Stomach (tissue), 9 donors: ENCODE data around the gene LARGE1. TPM values are rescaled to one million over a fixed set of nuclear protein-coding genes. Genes with fewer than 3 reads are reported as not detected.
"Not testable (repeated sequence)": the region's sequence is repeated elsewhere in the genome, so short reads cannot be mapped to it uniquely, and the experiment has no call there.

Experiments used
- DNase-seq, 2 donors: peaks; one replicate each; pipeline versions ENCODE4 v3.0.0 to v3.0.0-alpha.2; 2013 to 2019
- H3K27ac ChIP-seq, 5 donors: fragments of 200-600 bp in 4 of 5; sonication (generic) in 4 of 5; one replicate each; pipeline ENCODE4 v1.5.1; 2013 to 2019; ENCODE audit warnings: mild to moderate bottlenecking in 1 of 5, moderate library complexity in 1 of 5
- H3K27me3 ChIP-seq, 3 donors: fragments of 200-600 bp; sonication (generic); one replicate each; pipeline ENCODE4 v1.5.1; 2017 to 2019; ENCODE audit warnings: mixed run types in 1 of 3
- H3K36me3 ChIP-seq, 4 donors: fragments of 200-600 bp; sonication (generic); 1 replicate in 3 of 4; 2 replicates in 1 of 4; pipeline ENCODE4 v1.5.1; 2016 to 2019
- H3K4me1 ChIP-seq, 4 donors: fragments of 200-600 bp; sonication (generic); one replicate each; pipeline ENCODE4 v1.5.1; 2016 to 2019
- H3K4me3 ChIP-seq, 4 donors: fragments of 200-600 bp; sonication (generic) in 3 of 4; one replicate each; pipeline ENCODE4 v1.5.1; 2016 to 2019; ENCODE audit warnings: mild to moderate bottlenecking in 1 of 4
- H3K9me3 ChIP-seq, 4 donors: fragments of 200-600 bp; sonication (generic); one replicate each; pipeline ENCODE4 v1.5.1; 2016 to 2019
- CTCF ChIP-seq, 7 experiments: fragments of 450-650 bp in 4 of 7; fragments of 200-600 bp in 3 of 7; sonication (generic) in 3 of 7; IDR thresholded peaks; one replicate each; pipeline ENCODE4 v1.5.1; 2016 to 2019; ENCODE audit warnings: antibody characterized with exemption in 7 of 7, control low read depth in 2 of 7, mild to moderate bottlenecking in 1 of 7
- EP300 ChIP-seq: sonication (generic); formaldehyde crosslinking; IDR thresholded peaks from one replicate; pipeline ENCODE4 v1.6.1; 2017; ENCODE audit warnings: antibody characterized with exemption
- POLR2A ChIP-seq, 4 donors: fragments of 450-650 bp; IDR thresholded peaks; one replicate each; pipeline ENCODE4 v1.6.1; 2016; ENCODE audit warnings: antibody characterized with exemption in 4 of 4, control low read depth in 2 of 4, mild to moderate bottlenecking in 1 of 4, moderate library complexity in 1 of 4
- POLR2AphosphoS5 ChIP-seq, 3 donors: sonication (generic); formaldehyde crosslinking; IDR thresholded peaks; one replicate each; pipeline ENCODE4 v1.6.1; 2016; ENCODE audit warnings: antibody characterized with exemption in 3 of 3
- WGBS, 5 donors: extraction: QIAGEN DNeasy Blood & Tissue Kit in 3 of 5; methylation state at CpG; one replicate each; pipeline versions ENCODE4 v1.1.5 to v1.1.7; 2013 to 2018; 5-methylcytosine and 5-hydroxymethylcytosine counted together
- intact Hi-C: fragments of 100-400 bp; cut with DNase I; formaldehyde crosslinking; loops from one replicate; pipeline ENCODE4 v1.15.1; 2023; ENCODE audit warnings: low total_unique reads
- polyA plus RNA-seq, 3 donors: library from polyadenylated mRNA; stranded (reverse); fragments of 200-250 nt; gene quantifications; one replicate each; pipeline ENCODE4 v1.2.3, GENCODE V29; 2013
- total RNA-seq, 5 donors: library from RNA; depleted of rRNA; stranded (reverse); fragments of >200 nt; gene quantifications; one replicate each; pipeline versions ENCODE4 v1.1.0 to v1.2.3, GENCODE V29; 2014 to 2016
- donor health status: healthy with polysubstance abuse.
- donor health status: Bipolar disorder and iron deficiency.
- donor health status: healthy.

LARGE1 gene
- total and polyA plus RNA-seq, 8 donors = 3.5 to 110 (median 51.6) TPM

GRCh38 chr22:33464698-33465097, 455.6 kb downstream of the LARGE1 start:
- intact Hi-C loops = no loop called here
- H3K4me3 ChIP-seq = no peak overlapping the region
- 92 to 100% (median 100%) methylated on average over 2 of the region's 2 CpGs for WGBS, 5 donors
- no peaks in the 10 kb centered on the region for H3K36me3 ChIP-seq
- no peak for DNase-seq
- no peaks in the 10 kb centered on the region for H3K27me3 ChIP-seq
- H3K9me3 ChIP-seq = peaks cover 0 to 13% (median 6%) of the 10 kb centered on the region in 4 donors
- TF ChIP-seq POLR2AphosphoS5 (IDR thresholded peaks at IDR 0.05) = no peak
- no peak for TF ChIP-seq CTCF (IDR thresholded peaks at IDR 0.05)
- no peak for TF ChIP-seq POLR2A (IDR thresholded peaks at IDR 0.05)
- TF ChIP-seq EP300 = no peak
- H3K27ac ChIP-seq = no peak overlapping the region
- peaks cover 0 to 19% (median 6%) of the 10 kb centered on the region in 4 donors for H3K4me1 ChIP-seq

GRCh38 chr22:33461698-33462434, 458.4 kb downstream of the LARGE1 start:
- no peak for DNase-seq
- Histone ChIP-seq H3K9me3 (peaks cover 0 to 13% (median 6%) of the 10 kb centered on the region in 4 donors), H3K4me3 (no peak overlapping the region), H3K36me3 (no peaks in the 10 kb centered on the region), H3K4me1 (peaks cover 0 to 21% (median 5%) of the 10 kb centered on the region in 4 donors), H3K27ac (no peak overlapping the region), H3K27me3 (no peaks in the 10 kb centered on the region)
- intact Hi-C loops = no loop called here
- TF ChIP-seq POLR2AphosphoS5 (IDR thresholded peaks at IDR 0.05) (no peak), POLR2A (IDR thresholded peaks at IDR 0.05) (no peak), EP300 (no peak), CTCF (IDR thresholded peaks at IDR 0.05) (no peak)
- 65 to 98% (median 95%) methylated on average over 2 of the region's 2 CpGs for WGBS, 5 donors

GRCh38 chr22:33461245-33461644, 459.0 kb downstream of the LARGE1 start:
- H3K27me3 ChIP-seq, H3K36me3 ChIP-seq, H3K27ac ChIP-seq, H3K4me3 ChIP-seq, DNase-seq, intact Hi-C loops: not testable (repeated sequence)
- 81 to 94% (median 91%) methylated on average over 1 of the region's 1 CpG for WGBS, 5 donors
- Histone ChIP-seq H3K4me1 (peaks cover 0 to 21% (median 3%) of the 10 kb centered on the region in 4 donors), H3K9me3 (peaks cover 0 to 13% (median 6%) of the 10 kb centered on the region in 4 donors)

- H3K27me3 ChIP-seq = no peaks in the 10 kb centered on the region
- no peak for DNase-seq
- peaks cover 0 to 13% (median 6%) of the 10 kb centered on the region in 4 donors for H3K9me3 ChIP-seq
- intact Hi-C loops = no loop called here
- H3K4me3 ChIP-seq = no peak overlapping the region
- H3K27ac ChIP-seq = no peak overlapping the region
- 42 to 62% (median 53%) methylated on average over 6 of the region's 6 CpGs for WGBS, 5 donors
- no peaks in the 10 kb centered on the region for H3K36me3 ChIP-seq
- peaks cover 0 to 21% (median 3%) of the 10 kb centered on the region in 4 donors for H3K4me1 ChIP-seq
- TF ChIP-seq POLR2AphosphoS5 (IDR thresholded peaks at IDR 0.05) (no peak), EP300 (no peak), POLR2A (IDR thresholded peaks at IDR 0.05) (no peak), CTCF (IDR thresholded peaks at IDR 0.05) (no peak)
Measured at GRCh38 chr22:33459137-33459536, 461.1 kb downstream of the LARGE1 start.

- 94 to 100% (median 95%) methylated on average over 1 of the region's 1 CpG for WGBS, 5 donors
- Histone ChIP-seq H3K27me3 (no peaks in the 10 kb centered on the region), H3K4me1 (peaks cover 0 to 21% (median 3%) of the 10 kb centered on the region in 4 donors), H3K4me3 (no peak overlapping the region), H3K36me3 (no peaks in the 10 kb centered on the region), H3K9me3 (peaks cover 0 to 3% (median 0%) of the 10 kb centered on the region in 4 donors), H3K27ac (no peak overlapping the region)
- intact Hi-C loops = no loop called here
- no peak for DNase-seq
- TF ChIP-seq POLR2AphosphoS5 (IDR thresholded peaks at IDR 0.05) = no peak
- no peak for TF ChIP-seq POLR2A (IDR thresholded peaks at IDR 0.05)
- no peak for TF ChIP-seq EP300
- TF ChIP-seq CTCF (IDR thresholded peaks at IDR 0.05) = no peak
Measured at GRCh38 chr22:33456511-33456910, 463.8 kb downstream of the LARGE1 start.
